Panc1 (cell line): ENCODE measurements around the gene CCDC191.

Experiments
- CTCF ChIP-seq: fragments of 450-650 bp; IDR thresholded peaks from 2 replicates; pipeline ENCODE4 v1.5.1; 2017; ENCODE audit warnings: mild to moderate bottlenecking
- SIN3A ChIP-seq: IDR thresholded peaks from 2 replicates; pipeline ENCODE4 v1.6.1; 2012; ENCODE audit warnings: low read depth, mild to moderate bottlenecking, low read length, moderate library complexity, borderline replicate concordance; ENCODE audit not compliant: insufficient read depth
- TCF7L2 ChIP-seq: IDR thresholded peaks from 2 replicates; pipeline ENCODE4 v1.6.1; 2011; ENCODE audit warnings: mild to moderate bottlenecking, low read depth, low read length, inconsistent platforms

GRCh38 chr3:114079761-114080160 is 23.4 kb upstream of the CCDC191 start:
- TF ChIP-seq TCF7L2 = no peak
- TF ChIP-seq CTCF = no peak
- no peak for TF ChIP-seq SIN3A
